Breast epithelium (tissue), 4 donors: Measurements from ENCODE around the gene BCL2L13. TPM values are rescaled to one million over a fixed set of nuclear protein-coding genes. Genes with fewer than 3 reads are reported as not detected.

Experiments
- DNase-seq, 2 donors: peaks; one replicate each; pipeline ENCODE4 v3.0.0-alpha.2; 2019; ENCODE audit warnings: low spot score in 2 of 2
- H3K27ac ChIP-seq, 2 donors: fragments of 200-600 bp; sonication (generic) in 1 of 2; one replicate each; pipeline ENCODE4 v1.5.1; 2016 to 2019; ENCODE audit warnings: mild to moderate bottlenecking in 1 of 2
- H3K27me3 ChIP-seq, 2 donors: fragments of 200-600 bp; sonication (generic) in 1 of 2; one replicate each; pipeline versions ENCODE4 v1.5.1 to v1.6.0; 2017 to 2019; ENCODE audit warnings: control low read depth in 1 of 2, mild to moderate bottlenecking in 1 of 2
- H3K36me3 ChIP-seq: fragments of 200-600 bp; one replicate; pipeline ENCODE4 v1.5.1; 2019
- H3K4me1 ChIP-seq, 2 donors: fragments of 200-600 bp; sonication (generic); one replicate each; pipeline ENCODE4 v1.5.1; 2016 to 2019; ENCODE audit warnings: control low read depth in 1 of 2
- H3K4me3 ChIP-seq, 3 donors: fragments of 200-600 bp; sonication (generic); 1 replicate in 2 of 3; 2 replicates in 1 of 3; pipeline ENCODE4 v1.5.1; 2016 to 2019; ENCODE audit warnings: mild to moderate bottlenecking in 3 of 3, moderate library complexity in 2 of 3
- H3K9me3 ChIP-seq, 2 donors: fragments of 200-600 bp; sonication (generic) in 1 of 2; one replicate each; pipeline ENCODE4 v1.5.1; 2016 to 2019; ENCODE audit warnings: control low read depth in 1 of 2
- POLR2A ChIP-seq: fragments of 450-650 bp; IDR thresholded peaks from one replicate; pipeline ENCODE4 v1.6.1; 2016; ENCODE audit warnings: antibody characterized with exemption, mild to moderate bottlenecking, moderate library complexity
- POLR2AphosphoS5 ChIP-seq, 3 donors: sonication (generic); formaldehyde crosslinking; IDR thresholded peaks; one replicate each; pipeline ENCODE4 v1.6.1; 2017; ENCODE audit warnings: antibody characterized with exemption in 3 of 3
- intact Hi-C: fragments of 100-400 bp; cut with DNase I; formaldehyde crosslinking; loops from one replicate; pipeline ENCODE4 v1.15.1; 2023; ENCODE audit warnings: low total_unique reads
- total RNA-seq, 3 donors: library from RNA; depleted of rRNA; stranded (reverse); fragments of >200 nt; gene quantifications; one replicate each; pipeline ENCODE4 v1.1.0, GENCODE V29; 2016
- TF ChIP-seq, protein P1 (sequence below), 3 donors: fragments of 450-650 bp; IDR thresholded peaks; one replicate each; pipeline ENCODE4 v1.5.1; 2016 to 2017; ENCODE audit warnings: antibody characterized with exemption in 3 of 3, mild to moderate bottlenecking in 3 of 3, moderate library complexity in 3 of 3

The BCL2L13 gene
- total RNA-seq, 3 donors from 2014 or later = 46.9 to 140 (median 61.6) TPM

DNA sequence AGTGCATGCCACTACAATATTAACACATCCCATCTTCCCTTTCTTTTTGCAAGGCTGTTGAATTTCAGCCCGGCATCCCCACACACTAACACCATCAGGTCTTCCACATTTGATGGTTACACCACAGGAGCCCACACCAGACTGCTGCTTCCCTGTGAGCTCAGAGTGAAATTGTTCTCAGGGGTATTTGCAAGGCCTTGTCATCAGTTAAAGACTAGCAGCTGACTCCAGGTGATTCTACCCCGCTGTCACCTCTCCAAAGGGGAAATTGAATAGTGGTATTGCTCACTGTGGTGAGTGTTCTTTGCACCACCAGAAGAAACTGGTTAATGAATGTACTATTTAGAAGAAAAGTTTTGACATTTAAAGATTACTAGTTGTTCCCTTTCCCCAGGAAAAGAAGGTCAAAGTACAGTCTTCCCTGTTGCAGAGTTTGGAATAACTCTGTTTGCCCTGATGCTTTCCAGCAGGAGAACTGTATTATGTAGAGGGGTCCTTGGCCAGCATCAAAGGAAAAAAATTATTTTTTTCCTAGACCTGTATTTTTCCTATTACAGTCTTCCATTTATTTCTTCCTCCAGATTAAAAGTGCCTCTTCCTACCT is 93.8 kb downstream of the BCL2L13 start:
- H3K4me1 ChIP-seq = no peaks in the 10 kb centered on the region

DNA sequence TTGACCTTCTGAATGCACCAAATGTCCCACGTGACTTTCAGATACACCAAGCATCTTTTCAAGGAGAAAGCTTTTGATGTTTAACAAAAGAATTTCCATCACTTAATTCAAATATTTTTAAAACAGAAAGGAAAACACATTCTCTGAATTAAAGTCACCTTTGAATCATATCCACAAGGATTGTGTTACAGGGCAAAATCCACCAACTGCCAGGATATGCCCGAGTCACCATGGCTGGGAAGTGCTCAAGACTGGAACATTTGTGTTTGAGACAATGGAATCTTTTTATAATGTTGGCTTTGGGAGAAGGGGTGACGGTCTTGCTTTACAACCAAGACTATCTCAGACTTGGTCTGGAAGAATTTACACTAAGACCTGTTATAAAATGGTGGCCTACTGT is 94.9 kb downstream of the BCL2L13 start:
- Histone ChIP-seq H3K9me3 (no peaks in the 10 kb centered on the region), H3K36me3 (peaks cover 6% of the 10 kb centered on the region), H3K4me3 (no peak overlapping the region), H3K27ac (no peak overlapping the region), H3K4me1 (no peaks in the 10 kb centered on the region), H3K27me3 (no peaks in the 10 kb centered on the region)
- TF ChIP-seq POLR2A (no peak), POLR2AphosphoS5 (IDR thresholded peaks at IDR 0.05) (no peak)
- TF ChIP-seq, protein P1, sequence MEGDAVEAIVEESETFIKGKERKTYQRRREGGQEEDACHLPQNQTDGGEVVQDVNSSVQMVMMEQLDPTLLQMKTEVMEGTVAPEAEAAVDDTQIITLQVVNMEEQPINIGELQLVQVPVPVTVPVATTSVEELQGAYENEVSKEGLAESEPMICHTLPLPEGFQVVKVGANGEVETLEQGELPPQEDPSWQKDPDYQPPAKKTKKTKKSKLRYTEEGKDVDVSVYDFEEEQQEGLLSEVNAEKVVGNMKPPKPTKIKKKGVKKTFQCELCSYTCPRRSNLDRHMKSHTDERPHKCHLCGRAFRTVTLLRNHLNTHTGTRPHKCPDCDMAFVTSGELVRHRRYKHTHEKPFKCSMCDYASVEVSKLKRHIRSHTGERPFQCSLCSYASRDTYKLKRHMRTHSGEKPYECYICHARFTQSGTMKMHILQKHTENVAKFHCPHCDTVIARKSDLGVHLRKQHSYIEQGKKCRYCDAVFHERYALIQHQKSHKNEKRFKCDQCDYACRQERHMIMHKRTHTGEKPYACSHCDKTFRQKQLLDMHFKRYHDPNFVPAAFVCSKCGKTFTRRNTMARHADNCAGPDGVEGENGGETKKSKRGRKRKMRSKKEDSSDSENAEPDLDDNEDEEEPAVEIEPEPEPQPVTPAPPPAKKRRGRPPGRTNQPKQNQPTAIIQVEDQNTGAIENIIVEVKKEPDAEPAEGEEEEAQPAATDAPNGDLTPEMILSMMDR (IDR thresholded peaks at IDR 0.05) = no peak
- intact Hi-C loops = no loop called here
- DNase-seq = no peak

More for the DNA sequence above, 93.8 kb downstream of the BCL2L13 start:
- TF ChIP-seq POLR2A (no peak), POLR2AphosphoS5 (IDR thresholded peaks at IDR 0.05) (no peak)
- TF ChIP-seq, protein P1 (IDR thresholded peaks at IDR 0.05) = no peak
- Histone ChIP-seq H3K9me3 (no peaks in the 10 kb centered on the region), H3K36me3 (peaks cover 6% of the 10 kb centered on the region), H3K27me3 (no peaks in the 10 kb centered on the region), H3K4me3 (no peak overlapping the region), H3K27ac (no peak overlapping the region)
- no peak for DNase-seq
- intact Hi-C loops = no loop called here

DNA sequence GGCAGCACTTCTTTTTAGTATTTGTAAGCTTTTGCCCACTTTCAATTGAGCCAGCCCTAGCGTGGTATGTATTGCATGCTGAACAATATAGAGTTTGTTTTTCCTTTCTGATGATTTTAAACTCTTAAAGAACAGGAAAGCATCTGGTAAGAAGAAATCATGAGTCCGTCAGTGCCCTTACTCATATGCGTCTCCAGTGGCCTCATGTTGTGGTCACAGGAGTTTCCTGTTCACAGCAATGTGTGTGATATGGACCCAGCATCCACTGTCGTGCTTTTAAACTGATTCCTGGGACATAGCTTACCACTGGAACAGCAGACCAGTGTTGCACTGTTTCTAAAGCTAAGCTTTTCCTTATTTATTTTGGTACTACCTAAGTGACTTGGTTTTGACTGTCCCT is 95.6 kb downstream of the BCL2L13 start:
- intact Hi-C loops = no loop called here
- Histone ChIP-seq H3K27ac (no peak overlapping the region), H3K36me3 (peaks cover 6% of the 10 kb centered on the region), H3K27me3 (no peaks in the 10 kb centered on the region), H3K4me3 (no peak overlapping the region), H3K9me3 (no peaks in the 10 kb centered on the region), H3K4me1 (no peaks in the 10 kb centered on the region)
- no peak for DNase-seq
- no peak for TF ChIP-seq POLR2A

DNA sequence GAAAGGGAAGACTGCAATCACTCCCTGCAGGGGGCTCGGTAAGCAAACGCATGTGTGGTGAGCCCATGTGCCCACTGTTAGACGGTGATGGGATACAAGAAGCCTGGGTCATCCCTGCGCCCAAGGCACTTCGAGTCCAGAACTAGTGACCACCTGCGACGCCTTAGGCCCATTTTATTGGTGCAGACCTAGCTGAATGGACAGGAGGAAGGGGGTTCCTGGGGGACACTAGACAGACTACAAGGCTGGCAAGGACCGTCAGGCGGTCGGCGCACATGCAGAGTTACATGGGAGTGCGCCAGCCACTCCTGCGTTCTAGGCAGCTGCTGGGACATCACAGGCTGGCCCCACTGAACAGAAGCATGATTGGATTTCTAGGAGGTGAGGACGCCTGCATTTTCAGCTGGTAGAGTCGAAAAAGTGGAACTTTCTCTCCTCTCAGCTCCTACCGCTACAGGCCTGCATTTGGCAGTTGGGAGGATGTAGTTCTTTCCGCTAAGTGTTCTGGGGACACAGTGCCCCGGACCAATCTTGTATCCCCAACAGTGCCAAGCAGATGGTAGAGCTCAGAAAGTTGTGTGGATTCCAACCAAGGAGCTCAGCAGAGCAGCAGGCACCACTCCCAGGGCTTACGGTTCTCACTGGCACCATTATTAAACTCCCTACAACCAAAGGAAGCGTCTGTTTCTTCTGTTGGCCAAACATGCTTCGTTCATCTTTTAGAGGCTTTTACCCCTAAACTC is 100.0 kb downstream of the BCL2L13 start:
- Histone ChIP-seq H3K4me1 (no peaks in the 10 kb centered on the region), H3K27me3 (no peaks in the 10 kb centered on the region), H3K36me3 (no peaks in the 10 kb centered on the region), H3K9me3 (no peaks in the 10 kb centered on the region), H3K4me3 (no peak overlapping the region), H3K27ac (no peak overlapping the region)
- intact Hi-C loops = no loop called here
- TF ChIP-seq POLR2AphosphoS5 (IDR thresholded peaks at IDR 0.05) = no peak
- TF ChIP-seq, protein P1 (IDR thresholded peaks at IDR 0.05) = no peak
- TF ChIP-seq POLR2A = no peak
- DNase-seq = no peak

DNA sequence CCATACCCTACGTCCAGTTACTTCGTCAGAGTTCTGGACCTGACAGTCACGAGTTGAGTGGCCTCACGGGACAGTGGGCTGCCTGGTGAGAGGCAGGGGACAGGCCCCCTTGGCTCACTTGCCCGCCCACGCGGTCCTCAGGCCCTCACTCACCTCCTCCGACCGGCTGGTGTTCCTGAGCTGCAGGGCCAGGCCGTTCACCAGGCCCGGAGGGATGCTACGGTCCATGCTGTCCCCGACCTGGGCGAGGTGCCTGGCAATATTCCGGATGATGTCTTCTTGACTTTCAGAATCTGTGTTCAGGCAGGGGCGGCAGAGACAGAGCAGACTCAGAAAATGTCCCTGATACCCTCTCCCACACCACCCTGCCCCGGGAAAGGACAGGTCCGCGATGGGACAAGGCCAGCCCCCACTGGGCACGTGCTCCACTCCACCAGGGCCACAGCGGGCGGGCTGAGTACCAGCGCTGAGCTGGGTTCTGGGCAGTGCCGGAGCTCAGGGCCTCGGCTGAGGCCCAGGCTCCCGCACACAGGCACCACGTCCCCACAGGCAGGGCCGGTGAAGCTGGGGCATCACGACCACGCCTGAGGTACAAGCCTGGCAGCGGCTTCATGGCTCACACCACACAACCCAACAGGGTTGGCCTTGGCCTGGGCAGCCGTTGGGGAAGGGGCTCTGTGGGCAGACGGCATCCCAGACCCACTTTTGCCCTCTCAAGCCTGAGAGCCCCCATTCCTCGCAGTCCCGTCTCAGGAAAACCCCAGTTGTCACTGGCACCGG is 100.8 kb downstream of the BCL2L13 start:
- Histone ChIP-seq H3K36me3 (no peaks in the 10 kb centered on the region), H3K9me3 (no peaks in the 10 kb centered on the region), H3K27ac (no peak overlapping the region), H3K4me3 (no peak overlapping the region), H3K27me3 (no peaks in the 10 kb centered on the region), H3K4me1 (no peaks in the 10 kb centered on the region)
- no peak for DNase-seq
- TF ChIP-seq, protein P1 (IDR thresholded peaks at IDR 0.05) = no peak
- TF ChIP-seq POLR2A (no peak), POLR2AphosphoS5 (IDR thresholded peaks at IDR 0.05) (no peak)
- intact Hi-C loops = no loop called here
